NCI-H2196 (cell line): ENCODE results near the gene PANK1.
A peak's percentile ranks its signal among the peaks of the same experiment; 100 is the strongest.

Experiments used
- DNase-seq: peaks from one replicate; lab custom pipeline; 2025; ENCODE audit not compliant: unreplicated experiment; lab: John Stamatoyannopoulos, UW

PANK1 gene

DNA sequence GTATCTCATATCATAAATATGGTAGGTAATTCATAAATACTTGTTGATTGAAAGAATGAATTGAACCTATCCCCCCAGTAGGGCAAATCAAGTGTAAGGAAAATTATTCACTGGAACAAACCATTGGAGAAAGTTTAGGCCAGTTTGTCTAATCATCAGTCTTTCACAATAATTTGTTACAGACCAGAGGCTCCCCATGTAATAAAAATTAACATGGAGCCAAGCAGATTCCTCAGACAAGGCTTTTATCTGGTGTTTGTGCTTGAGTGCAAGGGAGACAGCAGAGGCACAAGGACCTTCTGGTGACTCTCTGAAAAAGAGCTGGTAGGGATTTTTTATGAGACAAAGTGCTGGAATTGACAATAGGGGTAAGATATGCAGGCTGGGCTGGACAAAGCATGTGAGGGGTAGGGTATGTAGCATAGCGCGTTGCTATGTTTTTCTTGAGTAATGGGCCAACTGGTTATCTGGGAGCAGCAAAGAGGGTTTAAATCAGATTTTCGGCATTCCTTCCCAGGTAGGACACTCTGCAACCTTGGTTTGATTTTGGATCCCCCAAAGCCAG, 7.8 kb upstream of the PANK1 start:
- DNase-seq, result no peak

- no peak for DNase-seq
Measured at GRCh38 chr10:89651916-89652573, 7.0 kb upstream of the PANK1 start.

DNA sequence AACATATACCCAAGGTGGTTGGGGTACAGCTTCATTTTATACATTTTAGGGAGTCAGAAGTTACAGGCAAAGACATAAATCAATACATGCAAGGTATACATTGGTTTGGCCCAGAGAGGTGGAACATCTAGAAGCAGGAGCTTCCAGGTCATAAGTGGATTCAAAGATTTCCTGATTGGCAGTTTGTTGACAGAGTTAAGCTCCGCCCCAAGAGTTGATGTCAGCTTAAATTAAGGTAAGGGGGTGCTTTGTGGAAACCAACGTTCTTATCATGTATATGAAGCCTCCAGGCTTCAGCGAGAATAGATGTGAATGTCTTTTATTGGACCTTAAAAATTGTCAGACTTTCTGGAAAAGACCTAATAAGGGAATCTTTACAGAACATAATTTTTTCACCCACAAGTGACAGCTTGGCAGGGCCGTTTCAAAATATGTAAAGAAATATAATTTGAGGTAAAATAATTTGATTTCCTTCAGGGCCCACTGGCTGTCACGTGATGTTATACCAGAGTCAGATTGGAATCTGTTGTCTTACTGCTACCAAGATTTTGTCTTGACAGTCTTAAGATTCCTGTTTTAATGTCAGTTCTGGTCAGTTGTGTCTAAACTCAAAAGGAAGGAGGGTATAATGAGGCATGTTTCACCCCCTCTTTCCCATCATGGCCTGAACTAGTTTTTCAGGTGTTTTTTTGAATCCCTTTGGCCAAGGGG, 6.3 kb upstream of the PANK1 start:
- DNase-seq, result no peak

DNA sequence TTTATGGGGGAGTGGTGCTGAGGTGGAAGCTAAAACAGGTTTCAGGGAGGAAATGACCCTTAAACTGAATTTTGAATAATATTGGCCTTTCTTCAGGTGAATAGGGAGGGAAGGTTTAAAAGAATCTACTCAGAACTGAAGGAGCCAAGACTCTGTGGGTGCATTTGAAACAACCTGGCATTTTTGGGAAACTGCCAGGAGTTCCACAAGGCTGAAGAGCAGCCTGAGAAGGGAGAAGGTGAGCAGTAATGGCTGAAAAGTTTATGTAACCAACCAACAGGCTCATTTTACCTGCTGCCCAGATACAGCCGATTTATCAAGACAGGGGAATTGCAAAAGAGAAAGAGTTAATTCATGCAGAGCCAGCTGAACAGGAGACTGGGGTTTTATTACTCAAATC, 4.0 kb upstream of the PANK1 start:
- DNase-seq, result no peak

DNA sequence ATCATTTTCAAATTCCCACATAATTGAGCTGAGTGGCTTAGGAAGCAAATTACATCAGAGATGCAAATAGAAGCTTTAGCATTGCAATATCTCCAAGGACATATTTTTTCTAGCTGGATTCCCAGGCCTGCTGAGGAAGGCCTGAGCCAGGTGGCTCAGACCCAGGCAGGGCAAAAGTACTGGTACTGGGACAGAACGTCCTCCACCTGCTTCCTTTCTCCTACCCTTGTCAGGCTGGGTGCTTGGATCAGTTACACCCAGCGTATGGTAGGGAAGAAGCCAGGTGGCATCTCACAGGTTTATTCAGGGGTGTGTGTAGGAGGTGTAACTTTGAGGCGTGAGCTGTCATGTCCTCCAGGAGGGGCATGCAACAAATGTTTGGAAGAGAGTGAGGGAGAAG, 3.0 kb upstream of the PANK1 start:
- DNase-seq, result no peak

GRCh38 chr10:89646889-89647657, 2.0 kb upstream of the PANK1 start:
- no peak for DNase-seq

DNA sequence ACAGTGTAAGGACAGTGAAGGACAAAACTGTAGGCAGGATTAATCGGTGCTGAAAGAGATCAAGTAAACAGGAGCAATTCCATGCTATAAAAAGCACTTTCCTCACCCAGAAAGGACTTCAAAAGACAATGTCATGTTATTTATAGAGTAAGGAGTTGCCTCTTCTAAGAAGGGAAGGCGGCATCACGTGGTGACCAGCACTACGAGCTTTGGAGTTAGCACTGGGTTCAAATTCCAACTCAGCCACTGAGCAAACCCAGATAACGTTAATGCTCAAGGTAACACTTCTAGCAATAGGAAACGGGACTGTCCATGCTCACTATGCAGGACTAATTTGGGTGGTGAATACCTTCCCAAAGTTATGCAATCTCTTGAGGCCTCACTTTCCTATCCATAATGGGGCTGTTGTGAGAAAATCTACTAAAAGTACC, 715 bp upstream of the PANK1 start:
- DNase-seq, result no peak

DNA sequence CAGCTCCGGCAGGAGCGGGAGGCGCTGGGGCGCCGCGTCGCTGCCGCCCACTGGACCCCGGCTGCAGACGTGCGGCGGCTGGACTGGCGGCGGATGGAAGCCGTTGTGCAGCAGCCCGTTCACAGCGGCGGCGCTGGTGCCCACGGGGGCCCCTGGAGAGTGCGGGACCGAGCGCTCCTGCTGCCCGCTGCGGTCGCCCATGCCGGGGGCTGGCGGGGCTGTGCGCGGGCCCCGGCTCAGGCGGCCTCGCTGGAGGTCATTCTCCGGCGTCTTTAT, 413 bp downstream of the PANK1 start:
- no peak for DNase-seq

GRCh38 chr10:89643812-89644690, 991 bp downstream of the PANK1 start:
- peak; percentile 71 for DNase-seq

DNA sequence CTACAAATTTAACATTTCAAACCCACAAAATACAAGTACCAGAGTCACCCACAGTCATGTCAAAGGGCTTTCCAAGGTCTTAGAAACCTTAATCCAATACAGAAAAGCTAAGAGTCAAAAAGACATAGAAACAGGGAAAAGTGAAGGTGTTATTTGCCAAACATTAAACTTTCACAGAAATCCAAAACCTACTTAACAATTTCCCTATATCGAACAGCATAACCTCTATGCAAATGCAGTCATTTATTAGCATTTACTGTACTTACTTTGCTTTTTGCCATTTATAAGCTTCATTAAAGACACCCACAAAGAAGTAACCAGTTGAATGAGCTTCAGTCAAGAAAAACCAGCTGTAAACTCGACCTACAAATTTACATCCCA, 1.6 kb downstream of the PANK1 start:
- DNase-seq, result no peak

GRCh38 chr10:89642193-89642592, 2.8 kb downstream of the PANK1 start:
- DNase-seq, result no peak

GRCh38 chr10:89640241-89640640, 4.8 kb downstream of the PANK1 start:
- DNase-seq, result no peak

DNA sequence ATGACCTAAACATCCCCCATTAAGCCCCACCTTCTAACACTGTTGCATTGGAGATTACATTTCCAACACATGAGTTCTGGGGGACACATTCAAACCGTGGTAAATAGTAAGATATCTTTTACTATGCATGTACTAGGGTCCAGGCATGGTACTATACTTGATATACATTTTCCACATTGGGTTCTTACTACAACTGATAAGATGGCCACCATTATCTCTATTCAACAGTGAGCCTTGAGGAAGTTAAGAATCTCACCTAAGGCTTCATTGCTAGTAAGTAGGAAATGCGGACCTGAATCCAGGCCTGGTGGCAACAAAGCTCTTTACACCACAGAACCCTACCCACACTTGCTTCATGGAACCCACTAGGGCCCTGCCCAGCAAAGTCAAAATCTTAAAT, 5.7 kb downstream of the PANK1 start:
- no peak for DNase-seq

- DNase-seq, result no peak
Measured at GRCh38 chr10:89637113-89637512, 7.9 kb downstream of the PANK1 start.

DNA sequence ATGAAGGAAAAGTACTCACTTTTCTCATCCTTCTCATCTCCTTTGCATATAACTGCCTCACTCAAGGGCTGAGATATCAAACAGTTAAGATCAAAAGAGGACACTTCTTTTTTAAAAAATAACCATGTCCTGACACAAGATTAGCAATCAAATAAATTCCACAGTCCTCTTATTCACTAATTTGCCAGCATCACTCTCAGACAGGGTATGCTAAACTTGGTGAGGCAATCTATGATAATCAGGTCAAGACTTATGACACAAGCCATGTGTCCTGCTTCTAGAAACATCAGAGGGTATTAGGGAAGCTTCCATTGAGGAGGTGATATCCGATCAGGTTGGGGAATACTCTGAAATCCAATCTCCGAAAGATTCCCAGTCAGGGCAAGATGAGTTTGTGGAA, 10.4 kb downstream of the PANK1 start:
- DNase-seq, result no peak

DNA sequence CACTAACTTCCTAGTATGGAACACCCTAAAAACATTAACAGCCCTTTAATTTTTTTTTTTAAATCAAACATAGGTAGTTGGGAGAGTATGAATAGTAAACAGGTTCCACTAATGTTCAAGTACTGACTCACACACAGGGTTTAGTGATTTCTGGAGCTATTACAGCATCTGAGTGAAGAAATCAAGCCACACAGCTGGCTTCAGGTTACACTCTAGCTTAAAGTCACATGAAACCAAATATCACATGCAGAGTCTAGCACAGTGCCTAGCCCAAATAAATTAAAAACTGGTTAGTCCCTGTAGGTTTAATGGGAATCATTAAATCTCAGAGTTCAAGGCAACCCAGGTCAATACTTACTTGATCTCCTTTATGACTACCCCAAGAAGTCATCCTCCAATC, 11.6 kb downstream of the PANK1 start:
- DNase-seq, result no peak

GRCh38 chr10:89632824-89633223, 12.2 kb downstream of the PANK1 start:
- DNase-seq, result no peak

DNA sequence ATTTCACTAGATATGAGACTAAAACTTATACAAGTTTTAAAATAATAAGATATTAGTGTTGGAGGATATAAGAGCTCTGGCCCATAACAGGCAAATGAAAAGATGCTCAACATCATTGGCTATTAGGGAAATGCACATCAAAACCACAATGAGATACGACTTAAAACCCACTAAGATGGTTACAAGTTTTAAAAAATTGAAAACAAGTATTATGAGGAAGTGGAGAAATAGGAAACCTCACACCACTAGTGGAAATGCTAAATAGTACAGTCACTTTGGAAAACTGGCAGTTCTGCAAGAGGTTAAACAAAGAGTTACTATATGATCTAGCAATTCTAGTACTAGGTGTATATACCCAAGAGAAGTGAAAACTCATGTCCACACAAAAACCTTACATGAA, 17.2 kb downstream of the PANK1 start:
- DNase-seq, result no peak

GRCh38 chr10:89625041-89625765, 19.8 kb downstream of the PANK1 start:
- no peak for DNase-seq

- no peak for DNase-seq
Measured at GRCh38 chr10:89624020-89624419, 21.0 kb downstream of the PANK1 start.
